Suppressor macrophage treated with lipopolysaccharide for 4 hours (primary cell): ENCODE data around the gene BABAM1.

Experiments
- DNase-seq: peaks from one replicate; pipeline ENCODE4 v3.0.0-alpha.2; 2020

The BABAM1 gene

GRCh38 chr19:17325133-17325532, 57.9 kb downstream of the BABAM1 start:
- DNase-seq = no peak

- no peak for DNase-seq
These were observed 58.8 kb downstream of the BABAM1 start for GRCh38 chr19:17325881-17326594.

- no peak for DNase-seq
These were observed 59.3 kb downstream of the BABAM1 start for GRCh38 chr19:17326595-17326966.

- no peak for DNase-seq
These were observed 59.9 kb downstream of the BABAM1 start for GRCh38 chr19:17327068-17327653.

- peak; percentile 43 for DNase-seq
These were observed 60.6 kb downstream of the BABAM1 start for GRCh38 chr19:17327654-17328516.
